ENCODE results near the gene CLTA. TPM values are rescaled to one million over a fixed set of nuclear protein-coding genes. Genes with fewer than 3 reads are reported as not detected.

CLTA gene
- 100 to 1,000 TPM in 1 of 2 donors, 10 to 100 TPM in 1; 86.7 to 145 TPM for total RNA-seq

- WGBS, 2 donors: 0% methylated on average over 20 to 68 of the region's 68 CpGs
- TF ChIP-seq POLR2A (IDR thresholded peaks at IDR 0.05) (peak; percentile 81 to 95 (median 95)), CTCF (IDR thresholded peaks at IDR 0.05) (peak; percentile 28 to 68 (median 54))
Measured at GRCh38 chr9:36190388-36191289, at the start of gene CLTA. Gene CLTA (plus strand): TSS chr9:36190921. CDS start chr9:36191057, 136 bp downstream.

GRCh38 chr9:36141288-36141687, 49.4 kb upstream of the CLTA start:
- TF ChIP-seq POLR2A (IDR thresholded peaks at IDR 0.05) (no peak), CTCF (IDR thresholded peaks at IDR 0.05) (peak in 1 of 7 experiments; percentile 17)
- Histone ChIP-seq H3K36me3 (replicated peaks in 1 of 2; ENCODE audit: insufficient read depth in 1 of 2, low read depth in 2 of 2) (no peaks in the 10 kb centered on the region), H3K4me3 (no peak overlapping the region), H3K27me3 (no peaks in the 10 kb centered on the region), H3K9me3 (peaks cover 0 to 7% (median 0%) of the 10 kb centered on the region in 3 donors), H3K27ac (peak overlapping the region in 1 of 4 donors; percentile 19), H3K4me1 (peaks cover 12% of the 10 kb centered on the region)
- WGBS, 2 donors: 29 to 45% methylated on average over 4 of the region's 4 CpGs
- intact Hi-C loops (cut with DNase I): no loop called here
- peak in 1 of 4 donors; percentile 47 for DNase-seq
- ATAC-seq: no peak

More at GRCh38 chr9:36190388-36191289, at the start of gene CLTA:
- Histone ChIP-seq H3K27ac (peak within 1 kb of the TSS; percentile 70 to 90 (median 84)), H3K27me3 (no peaks in the 10 kb centered on the region), H3K4me3 (peak within 1 kb of the TSS; percentile 69 to 94), H3K36me3 (replicated peaks in 1 of 2; ENCODE audit: insufficient read depth in 1 of 2, low read depth in 2 of 2) (no peaks in the 10 kb centered on the region), H3K9me3 (no peaks in the 10 kb centered on the region), H3K4me1 (peaks cover 38% of the 10 kb centered on the region)
- ATAC-seq (peak; percentile 99), DNase-seq (peak; percentile 96 to 98 (median 97))
- intact Hi-C loops (cut with DNase I): no loop called here

- DNase-seq (no peak), ATAC-seq (no peak)
- H3K4me1 ChIP-seq: peaks cover 8% of the 10 kb centered on the region
- H3K36me3 ChIP-seq (replicated peaks in 1 of 2; ENCODE audit: insufficient read depth in 1 of 2, low read depth in 2 of 2): no peaks in the 10 kb centered on the region
- intact Hi-C loops (cut with DNase I): no loop called here
- no peaks in the 10 kb centered on the region for H3K27me3 ChIP-seq
- H3K27ac ChIP-seq: no peak overlapping the region
- no peak overlapping the region for H3K4me3 ChIP-seq
- TF ChIP-seq POLR2A (IDR thresholded peaks at IDR 0.05): no peak
- no peak for TF ChIP-seq CTCF (IDR thresholded peaks at IDR 0.05)
- H3K9me3 ChIP-seq: peaks cover 0 to 7% (median 0%) of the 10 kb centered on the region in 3 donors
- 88 to 91% methylated on average over 7 of the region's 7 CpGs for WGBS, 2 donors
Measured at GRCh38 chr9:36141761-36142160, 49.0 kb upstream of the CLTA start.

GRCh38 chr9:36142510-36143244, 48.0 kb upstream of the CLTA start:
- no peak overlapping the region for H3K4me3 ChIP-seq
- WGBS, 2 donors: 51 to 65% methylated on average over 12 of the region's 12 CpGs
- no peaks in the 10 kb centered on the region for H3K27me3 ChIP-seq
- no peak for TF ChIP-seq CTCF (IDR thresholded peaks at IDR 0.05)
- no peak for TF ChIP-seq POLR2A (IDR thresholded peaks at IDR 0.05)
- H3K36me3 ChIP-seq (replicated peaks in 1 of 2; ENCODE audit: insufficient read depth in 1 of 2, low read depth in 2 of 2): no peaks in the 10 kb centered on the region
- H3K4me1 ChIP-seq: no peaks in the 10 kb centered on the region
- no peak for DNase-seq
- peaks cover 0 to 7% (median 0%) of the 10 kb centered on the region in 3 donors for H3K9me3 ChIP-seq
- H3K27ac ChIP-seq: peak overlapping the region in 2 of 4 donors; percentile 54 to 72
- intact Hi-C loops (cut with DNase I): no loop called here
- ATAC-seq: peak; percentile 32
